Effector memory CD4-positive, alpha-beta T cell (primary cell): ENCODE results near the gene PARD3B.

Experiments
- DNase-seq, 3 donors: peaks; one replicate each; pipeline ENCODE4 v3.0.0-alpha.2; 2020
- H3K27ac ChIP-seq: 2 replicates; pipeline ENCODE4 v1.7.0; 2013; ENCODE audit warnings: mild to moderate bottlenecking, low read length, moderate library complexity; ENCODE audit not compliant: insufficient read depth, poor library complexity, severe bottlenecking
- H3K27me3 ChIP-seq: replicated peaks from 2 replicates; pipeline ENCODE4 v1.7.0; 2013; ENCODE audit warnings: mild to moderate bottlenecking, low read length; ENCODE audit not compliant: insufficient read depth, control insufficient read depth, poor library complexity, severe bottlenecking
- H3K36me3 ChIP-seq: 2 replicates; pipeline ENCODE4 v1.7.0; 2013; ENCODE audit warnings: mild to moderate bottlenecking, low read length, moderate library complexity; ENCODE audit not compliant: control insufficient read depth, insufficient read depth
- H3K4me1 ChIP-seq: 2 replicates; pipeline ENCODE4 v1.7.0; 2013; ENCODE audit warnings: low read length, mild to moderate bottlenecking; ENCODE audit not compliant: control insufficient read depth, insufficient read depth, poor library complexity, severe bottlenecking
- H3K4me3 ChIP-seq: 2 replicates; pipeline ENCODE4 v1.7.0; 2013; ENCODE audit warnings: low read length, low read depth, mild to moderate bottlenecking; ENCODE audit not compliant: insufficient read depth, poor library complexity, severe bottlenecking
- H3K9me3 ChIP-seq: 2 replicates; pipeline ENCODE4 v1.7.0; 2013; ENCODE audit warnings: mild to moderate bottlenecking, low read length, moderate library complexity; ENCODE audit not compliant: control insufficient read depth

The PARD3B gene

GRCh38 chr2:204570421-204570820 lies 25.1 kb downstream of the PARD3B start:
- H3K27ac ChIP-seq = no peak overlapping the region
- H3K36me3 ChIP-seq = no peaks in the 10 kb centered on the region

GRCh38 chr2:204571041-204571440 lies 25.8 kb downstream of the PARD3B start:
- H3K4me3 ChIP-seq = no peak overlapping the region
- H3K27ac ChIP-seq = no peak overlapping the region
- no peaks in the 10 kb centered on the region for H3K9me3 ChIP-seq
- DNase-seq = no peak
- H3K4me1 ChIP-seq = no peaks in the 10 kb centered on the region
- H3K36me3 ChIP-seq = no peaks in the 10 kb centered on the region
- no peaks in the 10 kb centered on the region for H3K27me3 ChIP-seq

More at GRCh38 chr2:204570421-204570820, 25.1 kb downstream of the PARD3B start:
- H3K9me3 ChIP-seq = no peaks in the 10 kb centered on the region
- no peak for DNase-seq
- no peaks in the 10 kb centered on the region for H3K4me1 ChIP-seq
- no peaks in the 10 kb centered on the region for H3K27me3 ChIP-seq
- no peak overlapping the region for H3K4me3 ChIP-seq

GRCh38 chr2:204571911-204572310 lies 26.6 kb downstream of the PARD3B start:
- Histone ChIP-seq H3K27ac (no peak overlapping the region), H3K36me3 (no peaks in the 10 kb centered on the region), H3K4me1 (no peaks in the 10 kb centered on the region), H3K9me3 (no peaks in the 10 kb centered on the region), H3K27me3 (no peaks in the 10 kb centered on the region), H3K4me3 (no peak overlapping the region)
- no peak for DNase-seq

GRCh38 chr2:204573221-204573620 lies 27.9 kb downstream of the PARD3B start:
- Histone ChIP-seq H3K27ac (no peak overlapping the region), H3K27me3 (no peaks in the 10 kb centered on the region)

GRCh38 chr2:204574486-204574885 lies 29.2 kb downstream of the PARD3B start:
- Histone ChIP-seq H3K4me3 (no peak overlapping the region), H3K4me1 (no peaks in the 10 kb centered on the region), H3K27me3 (no peaks in the 10 kb centered on the region), H3K36me3 (no peaks in the 10 kb centered on the region), H3K9me3 (no peaks in the 10 kb centered on the region), H3K27ac (no peak overlapping the region)
- DNase-seq = no peak

More at GRCh38 chr2:204573221-204573620, 27.9 kb downstream of the PARD3B start:
- no peak overlapping the region for H3K4me3 ChIP-seq
- no peak for DNase-seq
- no peaks in the 10 kb centered on the region for H3K4me1 ChIP-seq
- no peaks in the 10 kb centered on the region for H3K9me3 ChIP-seq
- no peaks in the 10 kb centered on the region for H3K36me3 ChIP-seq

- Histone ChIP-seq H3K27ac (no peak overlapping the region), H3K4me3 (no peak overlapping the region), H3K4me1 (no peaks in the 10 kb centered on the region), H3K9me3 (no peaks in the 10 kb centered on the region), H3K36me3 (no peaks in the 10 kb centered on the region), H3K27me3 (no peaks in the 10 kb centered on the region)
- DNase-seq = no peak
Observed at GRCh38 chr2:204575463-204575862, 30.2 kb downstream of the PARD3B start.

GRCh38 chr2:204576362-204576979 lies 31.2 kb downstream of the PARD3B start:
- no peaks in the 10 kb centered on the region for H3K27me3 ChIP-seq
- no peaks in the 10 kb centered on the region for H3K9me3 ChIP-seq
- DNase-seq = no peak
- no peaks in the 10 kb centered on the region for H3K36me3 ChIP-seq
- no peak overlapping the region for H3K27ac ChIP-seq
- no peaks in the 10 kb centered on the region for H3K4me1 ChIP-seq
- H3K4me3 ChIP-seq = no peak overlapping the region

- Histone ChIP-seq H3K27ac (no peak overlapping the region), H3K9me3 (no peaks in the 10 kb centered on the region), H3K36me3 (no peaks in the 10 kb centered on the region), H3K4me1 (no peaks in the 10 kb centered on the region), H3K4me3 (no peak overlapping the region), H3K27me3 (no peaks in the 10 kb centered on the region)
- no peak for DNase-seq
Observed at GRCh38 chr2:204578928-204579598, 33.8 kb downstream of the PARD3B start.

- Histone ChIP-seq H3K27ac (no peak overlapping the region), H3K4me3 (no peak overlapping the region), H3K9me3 (no peaks in the 10 kb centered on the region), H3K27me3 (no peaks in the 10 kb centered on the region), H3K36me3 (no peaks in the 10 kb centered on the region), H3K4me1 (no peaks in the 10 kb centered on the region)
- no peak for DNase-seq
Observed at GRCh38 chr2:204581946-204582345, 36.7 kb downstream of the PARD3B start.

- no peak for DNase-seq
- Histone ChIP-seq H3K4me3 (no peak overlapping the region), H3K9me3 (no peaks in the 10 kb centered on the region), H3K27ac (no peak overlapping the region), H3K27me3 (no peaks in the 10 kb centered on the region), H3K36me3 (no peaks in the 10 kb centered on the region), H3K4me1 (no peaks in the 10 kb centered on the region)
Observed at GRCh38 chr2:204583773-204584172, 38.5 kb downstream of the PARD3B start.
